IMR-90 (cell line): Measurements from ENCODE around the gene PCCA. TPM values are rescaled to one million over a fixed set of nuclear protein-coding genes. Genes with fewer than 3 reads are reported as not detected.

Experiments used
- ATAC-seq: fragments of 200-7000 bp; cut with Tn5 transposase; 2 replicates; pipeline ENCODE4 v1.9.1; 2020; ENCODE audit warnings: low read depth, mild to moderate bottlenecking, moderate library complexity
- BruUV-seq: library from RNA; stranded (reverse); fragments of 400-500 nt; replicated peaks from 2 replicates; lab custom pipeline; 2021; lab: Mats Ljungman, UMichigan
- CTCF ChIA-PET: fragments of 300-600 bp; formaldehyde crosslinking; extraction: SDS; loops from one replicate; lab custom pipeline; 2021; ENCODE audit warnings: antibody characterized with exemption; lab: Yijun Ruan, JAX
- POLR2A ChIA-PET: fragments of 300-600 bp; sonication (Branson Sonifier 250); formaldehyde crosslinking; loops from one replicate; lab custom pipeline; 2022; ENCODE audit warnings: antibody characterized with exemption; ENCODE audit not compliant: unreplicated experiment; lab: Charles Lee
- DNase-seq: peaks from one replicate; pipeline ENCODE4 v3.0.0; 2013
- H2AFZ ChIP-seq: replicated peaks from 2 replicates; pipeline ENCODE3; 2013; ENCODE audit warnings: low read length, mild to moderate bottlenecking; ENCODE audit not compliant: poor library complexity
- H2AK5ac ChIP-seq: 2 replicates; pipeline ENCODE4 v1.6.1; 2013; ENCODE audit warnings: low read depth, low read length, inconsistent platforms
- H2AK9ac ChIP-seq: replicated peaks from 2 replicates; pipeline ENCODE3; 2013; ENCODE audit warnings: mild to moderate bottlenecking, low read depth, low read length, moderate library complexity; ENCODE audit not compliant: poor library complexity
- H2BK120ac ChIP-seq: 2 replicates; pipeline ENCODE4 v1.6.1; 2013; ENCODE audit warnings: low read depth, low read length, inconsistent platforms
- H2BK15ac ChIP-seq: 3 replicates; pipeline ENCODE4 v1.6.1; 2013; ENCODE audit warnings: low read depth, low read length, inconsistent platforms
- H2BK20ac ChIP-seq: 2 replicates; pipeline ENCODE4 v1.6.1; 2013; ENCODE audit warnings: low read depth, mild to moderate bottlenecking, inconsistent platforms, low read length, moderate library complexity
- H2BK5ac ChIP-seq: 2 replicates; pipeline ENCODE4 v1.6.1; 2013; ENCODE audit warnings: mild to moderate bottlenecking, low read depth, low read length, inconsistent platforms; ENCODE audit not compliant: poor library complexity, severe bottlenecking
- H3K14ac ChIP-seq: replicated peaks from 2 replicates; pipeline ENCODE4 v1.6.1; 2013; ENCODE audit warnings: low read depth, low read length, inconsistent platforms
- H3K18ac ChIP-seq: 2 replicates; pipeline ENCODE4 v1.6.1; 2013; ENCODE audit warnings: low read depth, low read length, control low read depth
- H3K23ac ChIP-seq: 2 replicates; pipeline ENCODE4 v1.6.1; 2013; ENCODE audit warnings: low read depth, low read length, inconsistent platforms
- H3K27ac ChIP-seq: 2 replicates; pipeline ENCODE4 v1.5.1; 2013; ENCODE audit warnings: mild to moderate bottlenecking, control low read depth, low read length; ENCODE audit not compliant: insufficient read depth
- H3K27me3 ChIP-seq: 2 replicates; pipeline ENCODE4 v1.6.1; 2013; ENCODE audit warnings: low read length; ENCODE audit not compliant: control insufficient read depth, insufficient read depth
- H3K36me3 ChIP-seq: 2 replicates; pipeline ENCODE4 v1.6.1; 2013; ENCODE audit warnings: low read length, mixed read lengths; ENCODE audit not compliant: control insufficient read depth, insufficient read depth
- H3K4ac ChIP-seq: 2 replicates; pipeline ENCODE4 v1.6.1; 2013; ENCODE audit warnings: low read depth, low read length, inconsistent platforms
- H3K4me1 ChIP-seq: 2 replicates; pipeline ENCODE4 v1.6.1; 2013; ENCODE audit warnings: low read length, mixed read lengths; ENCODE audit not compliant: control insufficient read depth, insufficient read depth
- H3K4me2 ChIP-seq: 2 replicates; pipeline ENCODE4 v1.6.1; 2013; ENCODE audit warnings: low read depth, mild to moderate bottlenecking, control low read depth, low read length, moderate library complexity
- H3K4me3 ChIP-seq: 2 replicates; pipeline ENCODE4 v1.5.1; 2013; ENCODE audit warnings: low read depth, mild to moderate bottlenecking, control low read depth, low read length, moderate library complexity; ENCODE audit not compliant: insufficient read depth
- H3K56ac ChIP-seq: 2 replicates; pipeline ENCODE4 v1.6.1; 2013; ENCODE audit warnings: low read length, inconsistent platforms; ENCODE audit not compliant: insufficient read depth; ENCODE audit errors: extremely low read depth
- H3K79me1 ChIP-seq, 2 experiments: 2 replicates each; pipeline ENCODE4 v1.6.1; 2013; ENCODE audit warnings: low read length in 2 of 2, inconsistent platforms in 1 of 2, low read depth in 1 of 2
- H3K9ac ChIP-seq: 2 replicates; pipeline ENCODE4 v1.6.1; 2013; ENCODE audit warnings: low read depth, low read length, control low read depth
- H3K9me1 ChIP-seq: 2 replicates; pipeline ENCODE4 v1.6.1; 2013; ENCODE audit warnings: low read length, inconsistent platforms; ENCODE audit not compliant: insufficient read depth
- H3K9me3 ChIP-seq: 2 replicates; pipeline ENCODE4 v1.6.1; 2013; ENCODE audit warnings: low read length; ENCODE audit not compliant: control insufficient read depth, insufficient read depth
- H4K20me1 ChIP-seq: 2 replicates; pipeline ENCODE4 v1.6.1; 2013; ENCODE audit warnings: low read length, inconsistent platforms; ENCODE audit not compliant: insufficient read depth
- H4K5ac ChIP-seq: 2 replicates; pipeline ENCODE4 v1.6.1; 2013; ENCODE audit warnings: mild to moderate bottlenecking, low read depth, low read length, control low read depth
- H4K8ac ChIP-seq, 2 experiments: 2 replicates each; pipeline ENCODE4 v1.6.1; 2013; ENCODE audit warnings: low read depth in 2 of 2, low read length in 2 of 2, control low read depth in 1 of 2, inconsistent platforms in 1 of 2
- H4K91ac ChIP-seq: 2 replicates; pipeline ENCODE4 v1.6.1; 2013; ENCODE audit warnings: low read depth, low read length, inconsistent platforms; ENCODE audit not compliant: insufficient read depth
- BHLHE40 ChIP-seq: fragments of 150-350 bp; IDR thresholded peaks from 2 replicates; pipeline ENCODE4 v1.6.1; 2016; ENCODE audit warnings: mild to moderate bottlenecking, low read depth, low read length
- CEBPB ChIP-seq: IDR thresholded peaks from 2 replicates; pipeline ENCODE4 v1.6.1; 2012; ENCODE audit warnings: low read depth, low read length, improper control_type of control experiment
- CHD1 ChIP-seq: IDR thresholded peaks from 2 replicates; pipeline ENCODE4 v1.6.1; 2012; ENCODE audit warnings: low read depth, low read length, improper control_type of control experiment
- FOS ChIP-seq: fragments of 150-350 bp; IDR thresholded peaks from 2 replicates; pipeline ENCODE4 v1.6.1; 2016; ENCODE audit warnings: low read depth, low read length
- MAFK ChIP-seq: IDR thresholded peaks from 2 replicates; pipeline ENCODE4 v1.6.1; 2012; ENCODE audit warnings: low read depth, low read length, improper control_type of control experiment
- MAZ ChIP-seq: IDR thresholded peaks from 2 replicates; pipeline ENCODE4 v1.6.1; 2012; ENCODE audit warnings: low read depth, mild to moderate bottlenecking, low read length, improper control_type of control experiment, moderate library complexity, borderline replicate concordance
- MXI1 ChIP-seq: IDR thresholded peaks from 2 replicates; pipeline ENCODE4 v1.6.1; 2012; ENCODE audit warnings: low read depth, mild to moderate bottlenecking, low read length, moderate library complexity, borderline replicate concordance
- NFE2L2 ChIP-seq: fragments of 150-350 bp; IDR thresholded peaks from 2 replicates; pipeline ENCODE4 v1.6.1; 2016; ENCODE audit warnings: low read depth, mild to moderate bottlenecking, low read length
- POLR2A ChIP-seq: IDR thresholded peaks from 2 replicates; pipeline ENCODE4 v1.6.1; 2012; ENCODE audit warnings: mild to moderate bottlenecking, low read depth, low read length
- RAD21 ChIP-seq: IDR thresholded peaks from 2 replicates; pipeline ENCODE4 v1.6.1; 2012; ENCODE audit warnings: low read length, improper control_type of control experiment
- RCOR1 ChIP-seq: IDR thresholded peaks from 2 replicates; pipeline ENCODE4 v1.6.1; 2012; ENCODE audit warnings: mild to moderate bottlenecking, low read length, improper control_type of control experiment; ENCODE audit not compliant: insufficient replicate concordance
- RFX5 ChIP-seq: IDR thresholded peaks from 2 replicates; pipeline ENCODE4 v1.8.0; 2012; ENCODE audit warnings: low read depth, mild to moderate bottlenecking, low read length, moderate library complexity
- SMC3 ChIP-seq: fragments of 150-350 bp; IDR thresholded peaks from 2 replicates; pipeline ENCODE4 v1.6.1; 2016; ENCODE audit warnings: low read depth, mild to moderate bottlenecking, antibody characterized with exemption, low read length, moderate library complexity
- WGBS, 2 experiments: methylation state at CpG; one replicate each; pipeline versions ENCODE4 v1.1.5 to v1.1.7; 2013; ENCODE audit warnings: missing lambda C conversion rate in 2 of 2; ENCODE audit not compliant: insufficient read length in 1 of 2; ENCODE audit errors: extremely low coverage in 2 of 2; 5-methylcytosine and 5-hydroxymethylcytosine counted together
- dilution Hi-C: fragments of 300-500 bp; cut with HindIII; formaldehyde crosslinking; loops from one replicate; pipeline ENCODE4 v1.14.3; 2018; ENCODE audit warnings: low sequenced_read_pairs; ENCODE audit not compliant: unreplicated experiment
- in situ Hi-C: fragments of 300-500 bp; cut with MboI; formaldehyde crosslinking; loops from 3 replicates; pipeline ENCODE4 v1.14.3; 2019; ENCODE audit warnings: low sequenced_read_pairs, inconsistent platforms, mixed read lengths
- intact Hi-C: fragments of 100-400 bp; cut with micrococcal nuclease; formaldehyde crosslinking; loops from 2 replicates; pipeline ENCODE4 v1.10.0; 2022
- polyA plus RNA-seq, 3 experiments: library from polyadenylated mRNA; depleted of rRNA; stranded (reverse); fragments of >200 nt; gene quantifications; 2 replicates each; pipeline ENCODE4 v1.2.3, GENCODE V29; 2012; ENCODE audit warnings: low replicate concordance in 1 of 3
- total RNA-seq: library from RNA; depleted of rRNA; stranded (reverse); fragments of >200 nt; gene quantifications from 2 replicates; pipeline ENCODE4 v1.2.3, GENCODE V29; 2012
- TF ChIP-seq, protein P1 (sequence below): fragments of 150-350 bp; IDR thresholded peaks from 2 replicates; pipeline ENCODE4 v1.6.1; 2017; ENCODE audit warnings: mild to moderate bottlenecking, antibody characterized with exemption, low read length, low read depth
- TF ChIP-seq, protein P2 (sequence below): fragments of 150-350 bp; IDR thresholded peaks from 2 replicates; pipeline ENCODE4 v1.6.1; 2016; ENCODE audit warnings: low read depth, mild to moderate bottlenecking, low read length, moderate library complexity, borderline replicate concordance
- TF ChIP-seq, protein P3 (sequence below): conservative IDR thresholded peaks from 2 replicates; pipeline ENCODE4 v1.5.1; 2012; ENCODE audit warnings: mild to moderate bottlenecking, low read depth, low read length, improper control_type of control experiment

PCCA gene
- total and polyA plus RNA-seq, 2 of the 4 experiments (the other 2 are of a cell fraction), result 7.6 to 24.0 TPM

DNA sequence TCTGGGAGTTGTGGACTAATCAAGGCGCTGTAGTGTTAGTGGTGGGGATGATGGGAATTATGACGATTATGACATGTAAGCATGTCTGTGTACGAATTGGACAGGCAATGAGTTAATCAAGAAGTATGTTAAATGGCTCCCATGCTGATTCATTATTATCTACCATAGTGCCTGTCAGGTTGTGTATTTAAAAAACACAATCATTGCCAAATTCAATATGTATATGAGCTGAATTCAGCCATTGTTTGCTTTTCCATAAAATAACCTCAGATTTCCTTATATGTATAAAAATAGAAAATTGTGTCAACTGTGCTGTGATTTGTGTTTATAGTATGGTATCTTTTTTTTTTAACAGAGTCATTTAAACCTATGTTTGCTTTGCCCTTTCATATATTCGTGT, 37.1 kb downstream of the PCCA start:
- Histone ChIP-seq H3K4ac (no peak overlapping the region), H2AK5ac (no peak overlapping the region), H3K27ac (no peak overlapping the region), H3K23ac (no peak overlapping the region), H2BK5ac (no peak overlapping the region), H3K18ac (no peak overlapping the region), H3K14ac (no peak overlapping the region), H2BK20ac (no peak overlapping the region), H4K5ac (no peak overlapping the region), H4K20me1 (peaks cover 2% of the 10 kb centered on the region; the same call in 1 of the 2 replicates), H3K4me2 (no peak overlapping the region), H3K79me1 (peaks cover 2 to 12% of the 10 kb centered on the region in 2 experiments; a peak in 2 of 4 replicates), H4K91ac (no peak overlapping the region), H3K36me3 (peaks cover 4% of the 10 kb centered on the region; the same call in 1 of the 2 replicates), H2BK15ac (no peak overlapping the region), H2AFZ (no peak overlapping the region), H3K9ac (no peak overlapping the region), H2AK9ac (no peak overlapping the region), H3K4me1 (peaks cover 2% of the 10 kb centered on the region), H2BK120ac (no peak overlapping the region), H4K8ac (no peak overlapping the region), H3K27me3 (no peaks in the 10 kb centered on the region), H3K9me3 (peaks cover 3% of the 10 kb centered on the region; the same call in 1 of the 2 replicates), H3K4me3 (no peak overlapping the region), H3K9me1 (peaks cover 8% of the 10 kb centered on the region), H3K56ac (no peak overlapping the region)
- ChIA-PET CTCF (no interaction called here), POLR2A (no interaction called here)
- no peak for TF ChIP-seq CEBPB
- no peak for TF ChIP-seq BHLHE40
- TF ChIP-seq, protein P1, sequence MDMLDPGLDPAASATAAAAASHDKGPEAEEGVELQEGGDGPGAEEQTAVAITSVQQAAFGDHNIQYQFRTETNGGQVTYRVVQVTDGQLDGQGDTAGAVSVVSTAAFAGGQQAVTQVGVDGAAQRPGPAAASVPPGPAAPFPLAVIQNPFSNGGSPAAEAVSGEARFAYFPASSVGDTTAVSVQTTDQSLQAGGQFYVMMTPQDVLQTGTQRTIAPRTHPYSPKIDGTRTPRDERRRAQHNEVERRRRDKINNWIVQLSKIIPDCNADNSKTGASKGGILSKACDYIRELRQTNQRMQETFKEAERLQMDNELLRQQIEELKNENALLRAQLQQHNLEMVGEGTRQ, result no peak
- TF ChIP-seq MAZ, result no peak
- TF ChIP-seq NFE2L2, result no peak
- no peak for TF ChIP-seq RAD21
- TF ChIP-seq, protein P2, sequence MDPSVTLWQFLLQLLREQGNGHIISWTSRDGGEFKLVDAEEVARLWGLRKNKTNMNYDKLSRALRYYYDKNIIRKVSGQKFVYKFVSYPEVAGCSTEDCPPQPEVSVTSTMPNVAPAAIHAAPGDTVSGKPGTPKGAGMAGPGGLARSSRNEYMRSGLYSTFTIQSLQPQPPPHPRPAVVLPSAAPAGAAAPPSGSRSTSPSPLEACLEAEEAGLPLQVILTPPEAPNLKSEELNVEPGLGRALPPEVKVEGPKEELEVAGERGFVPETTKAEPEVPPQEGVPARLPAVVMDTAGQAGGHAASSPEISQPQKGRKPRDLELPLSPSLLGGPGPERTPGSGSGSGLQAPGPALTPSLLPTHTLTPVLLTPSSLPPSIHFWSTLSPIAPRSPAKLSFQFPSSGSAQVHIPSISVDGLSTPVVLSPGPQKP, result no peak
- TF ChIP-seq CHD1, result no peak
- TF ChIP-seq SMC3, result no peak
- TF ChIP-seq FOS, result no peak
- TF ChIP-seq, protein P3, sequence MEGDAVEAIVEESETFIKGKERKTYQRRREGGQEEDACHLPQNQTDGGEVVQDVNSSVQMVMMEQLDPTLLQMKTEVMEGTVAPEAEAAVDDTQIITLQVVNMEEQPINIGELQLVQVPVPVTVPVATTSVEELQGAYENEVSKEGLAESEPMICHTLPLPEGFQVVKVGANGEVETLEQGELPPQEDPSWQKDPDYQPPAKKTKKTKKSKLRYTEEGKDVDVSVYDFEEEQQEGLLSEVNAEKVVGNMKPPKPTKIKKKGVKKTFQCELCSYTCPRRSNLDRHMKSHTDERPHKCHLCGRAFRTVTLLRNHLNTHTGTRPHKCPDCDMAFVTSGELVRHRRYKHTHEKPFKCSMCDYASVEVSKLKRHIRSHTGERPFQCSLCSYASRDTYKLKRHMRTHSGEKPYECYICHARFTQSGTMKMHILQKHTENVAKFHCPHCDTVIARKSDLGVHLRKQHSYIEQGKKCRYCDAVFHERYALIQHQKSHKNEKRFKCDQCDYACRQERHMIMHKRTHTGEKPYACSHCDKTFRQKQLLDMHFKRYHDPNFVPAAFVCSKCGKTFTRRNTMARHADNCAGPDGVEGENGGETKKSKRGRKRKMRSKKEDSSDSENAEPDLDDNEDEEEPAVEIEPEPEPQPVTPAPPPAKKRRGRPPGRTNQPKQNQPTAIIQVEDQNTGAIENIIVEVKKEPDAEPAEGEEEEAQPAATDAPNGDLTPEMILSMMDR, result no peak
- no peak for TF ChIP-seq MXI1
- TF ChIP-seq POLR2A, result no peak
- TF ChIP-seq MAFK, result no peak
- TF ChIP-seq RFX5, result no peak
- no peak for TF ChIP-seq RCOR1
- dilution Hi-C loops, result no loop called here
- in situ Hi-C loops, result no loop called here
- BruUV-seq, result no TSS peak
- ATAC-seq (no peak), DNase-seq (no peak)
- intact Hi-C loops, result no loop called here
- 83% methylated on average over 1 of the region's 4 CpGs; no CpG with 5 or more reads in 1 of the 2 experiments for WGBS, 2 experiments
